ENCODE data around the gene STX3. TPM values are rescaled to one million over a fixed set of nuclear protein-coding genes. Genes with fewer than 3 reads are reported as not detected.
A peak's percentile ranks its signal among the peaks of the same experiment; 100 is the strongest.

The STX3 gene
- total and polyA plus RNA-seq, 2 of the 8 experiments (the other 6 are each of a cell fraction or from before 2014, with no cell fraction given) = 50.5 to 56.1 TPM

DNA sequence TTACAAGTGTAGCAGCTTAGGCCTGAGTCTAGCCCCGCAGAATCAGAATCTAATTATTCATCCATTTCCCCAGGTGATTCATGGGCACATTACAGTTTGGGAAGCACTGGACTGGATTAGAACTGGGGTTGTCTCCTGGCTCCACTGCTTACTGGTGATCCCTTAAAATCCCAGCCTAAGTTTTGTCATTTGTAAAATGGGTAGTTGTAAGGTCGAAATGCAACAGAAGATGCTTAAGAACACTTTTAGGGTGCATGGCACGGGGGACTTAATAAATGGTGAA, 1.3 kb downstream of the STX3 start:
- H3K14ac ChIP-seq (ENCODE audit: insufficient read length) = no peak overlapping the region
- WGBS, 2 experiments (ENCODE audit: extremely low coverage in 1 of 2, insufficient coverage in 1 of 2, insufficient read length in 1 of 2, insufficient replicate concordance in 2 of 2, low coverage in 1 of 2, low lambda C conversion rate in 2 of 2, missing lambda C conversion rate in 1 of 2) = 69% methylated on average over 3 of the region's 3 CpGs; no CpG with 5 or more reads in 1 of the 2 experiments
- no peak overlapping the region for H3K56ac ChIP-seq (replicated peaks; ENCODE audit: insufficient read length, low read depth, low read length)
- H3K36me3 ChIP-seq (ENCODE audit: control insufficient read depth in 2 of 4, insufficient read depth in 4 of 4, low read length in 3 of 4) = no peaks in the 10 kb centered on the region
- peaks cover 25% of the 10 kb centered on the region for H3K79me1 ChIP-seq (ENCODE audit: low read depth, low read length)
- no peaks in the 10 kb centered on the region for H3K9me3 ChIP-seq (ENCODE audit: insufficient read depth in 2 of 2, low read depth in 1 of 2, low read length in 1 of 2)
- H3K27me3 ChIP-seq (replicated peaks in 1 of 4; ENCODE audit: control insufficient read depth in 3 of 4, extremely low read depth in 1 of 4, insufficient read depth in 3 of 4, low read length in 3 of 4) = peaks cover 0 to 6% (median 0%) of the 10 kb centered on the region in 4 experiments; a peak in 1 of 7 replicates
- H3K18ac ChIP-seq (ENCODE audit: extremely low read depth, low read length) = no peak overlapping the region
- peaks cover 2 to 11% (median 7%) of the 10 kb centered on the region in 4 experiments; a peak in 6 of 7 replicates for H3K4me1 ChIP-seq (replicated peaks in 1 of 4; ENCODE audit: control insufficient read depth in 3 of 4, insufficient read depth in 4 of 4, low read length in 3 of 4)
- H3K4me2 ChIP-seq (ENCODE audit: insufficient read depth in 1 of 2, low read depth in 2 of 2, low read length in 2 of 2) = peak overlapping the region; percentile 87 to 89
- H2BK120ac ChIP-seq (replicated peaks; ENCODE audit: low read depth, low read length) = no peak overlapping the region
- no peak for DNase-seq (ENCODE audit: low read depth in 1 of 2, low spot score in 2 of 2)
- H2AK5ac ChIP-seq (ENCODE audit: low read depth, low read length) = no peak overlapping the region
- no peak overlapping the region; a peak in 1 of 7 replicates for H3K9ac ChIP-seq (replicated peaks in 1 of 4; ENCODE audit: extremely low read depth in 1 of 4, low read depth in 3 of 4, low read length in 3 of 4)
- peaks cover 24 to 57% of the 10 kb centered on the region in 2 experiments for H3K79me2 ChIP-seq (ENCODE audit: control insufficient read depth in 1 of 2, insufficient read depth in 2 of 2, low read length in 2 of 2)
- H2BK5ac ChIP-seq (ENCODE audit: low read depth, low read length) = no peak overlapping the region
- peaks cover 7 to 22% of the 10 kb centered on the region in 2 experiments for H4K20me1 ChIP-seq (replicated peaks in 1 of 2; ENCODE audit: control insufficient read depth in 1 of 2, insufficient read depth in 2 of 2, low read length in 2 of 2)
- POLR2A ChIA-PET (ENCODE audit: partially characterized antibody) = interaction anchor here (0.9 to 3.0 kb wide), 7 partner anchors 9 to 87 kb away, joined by 3 to 9 read pairs (median 4); partner anchors contain the start of gene PATL1
- no peak overlapping the region for H2BK20ac ChIP-seq (ENCODE audit: low read length)
- H3K4ac ChIP-seq (replicated peaks; ENCODE audit: insufficient read length, low read depth, low read length) = no peak overlapping the region
- FAIRE-seq = no peak
- H3K27ac ChIP-seq (ENCODE audit: low read depth, low read length) = no peak overlapping the region
- no peak overlapping the region for H2AFZ ChIP-seq (ENCODE audit: low read length)
- peaks cover 10% of the 10 kb centered on the region; the same call in 1 of the 2 replicates for H3K23me2 ChIP-seq (ENCODE audit: low read depth, low read length)
- no peak overlapping the region for H4K8ac ChIP-seq (ENCODE audit: extremely low read depth, insufficient read depth, low read length)
- no peak overlapping the region for H2BK12ac ChIP-seq (ENCODE audit: low read depth, low read length)
- H4K5ac ChIP-seq (ENCODE audit: insufficient read length, low read depth, low read length) = no peak overlapping the region
- H3K4me3 ChIP-seq (ENCODE audit: extremely low read depth in 1 of 4, insufficient read depth in 2 of 4, low read depth in 3 of 4, low read length in 4 of 4) = peak overlapping the region; percentile 88 to 94 (median 89); a peak in 5 of 8 replicates
- no peak overlapping the region for H3K23ac ChIP-seq (ENCODE audit: insufficient read length)
- H2BK15ac ChIP-seq (ENCODE audit: low read length) = no peak overlapping the region
- CTCF ChIA-PET (ENCODE audit: partially characterized antibody) = interaction anchor here (0.6 to 5.5 kb wide), 7 partner anchors 10 to 164 kb away, joined by 3 to 48 read pairs (median 6); no protein-coding TSS in a partner anchor
- H4K91ac ChIP-seq (replicated peaks; ENCODE audit: insufficient read length, low read length) = no peak overlapping the region
- TF ChIP-seq SAP30 (IDR thresholded peaks at IDR 0.05; ENCODE audit: insufficient read depth, insufficient replicate concordance, low read length) = no peak
- no peak for TF ChIP-seq FOSL1 (IDR thresholded peaks at IDR 0.05; ENCODE audit: insufficient read depth, low read depth, low read length)
- TF ChIP-seq CTBP2 (IDR thresholded peaks at IDR 0.05; ENCODE audit: borderline replicate concordance, insufficient read depth, insufficient read length, low read length) = no peak
- TF ChIP-seq POLR2AphosphoS5 (IDR thresholded peaks at IDR 0.05; ENCODE audit: low read depth, low read length) = no peak
- TF ChIP-seq KDM5A (IDR thresholded peaks at IDR 0.05; ENCODE audit: low read length) = no peak
- no peak for TF ChIP-seq TAF7 (optimal IDR thresholded peaks at IDR 0.05; ENCODE audit: borderline replicate concordance, low read depth, low read length)
- TF ChIP-seq POLR2A (IDR thresholded peaks at IDR 0.05; ENCODE audit: control extremely low read depth in 1 of 2, low read depth in 2 of 2, low read length in 2 of 2) = no peak
- no peak for TF ChIP-seq JUN (IDR thresholded peaks at IDR 0.05; ENCODE audit: low read depth, low read length)
- TF ChIP-seq RBBP5 (IDR thresholded peaks at IDR 0.05; ENCODE audit: borderline replicate concordance, low read depth, low read length) = no peak
- TF ChIP-seq TBP (IDR thresholded peaks at IDR 0.05; ENCODE audit: low read depth, low read length) = no peak
- no peak for TF ChIP-seq RXRA (IDR thresholded peaks at IDR 0.05; ENCODE audit: insufficient read depth, low read depth, low read length)
- TF ChIP-seq EP300 (IDR thresholded peaks at IDR 0.05; ENCODE audit: borderline replicate concordance in 1 of 2, low read depth in 2 of 2, low read length in 2 of 2) = no peak
- no peak for TF ChIP-seq SP4 (IDR thresholded peaks at IDR 0.05; ENCODE audit: low read length)
- no peak for TF ChIP-seq HDAC2 (IDR thresholded peaks at IDR 0.05; ENCODE audit: borderline replicate concordance in 1 of 2, low read depth in 2 of 2, low read length in 2 of 2)

All from H1 (cell line).